WTC11 (cell line): ENCODE data around the gene PIWIL4. TPM values are rescaled to one million over a fixed set of nuclear protein-coding genes. Genes with fewer than 3 reads are reported as not detected.
A peak's percentile ranks its signal among the peaks of the same experiment; 100 is the strongest.

ENCODE experiments used
- ATAC-seq: fragments of 200-7000 bp; cut with Tn5 transposase; 2 replicates; pipeline ENCODE4 v1.10.0; 2021; ENCODE audit warnings: mild to moderate bottlenecking, moderate library complexity
- CTCF ChIA-PET: fragments of 300-600 bp; sonication (Branson Sonifier 250); formaldehyde crosslinking; loops from one replicate; lab custom pipeline; 2021; ENCODE audit warnings: antibody characterized with exemption; lab: Charles Lee
- POLR2A ChIA-PET: fragments of 350-600 bp; sonication (Branson Sonifier 250); formaldehyde crosslinking; loops from one replicate; lab custom pipeline; 2021; ENCODE audit warnings: antibody characterized with exemption; lab: Charles Lee
- DNase-seq: peaks from one replicate; pipeline ENCODE4 v3.0.0; 2021; ENCODE audit warnings: low spot score
- H3K27ac Mint-ChIP-seq: 2 replicates; pipeline ENCODE4 v1.8.0; 2021; ENCODE audit warnings: mixed read lengths
- H3K27me3 Mint-ChIP-seq: 2 replicates; pipeline ENCODE4 v1.8.0; 2021; ENCODE audit warnings: low read depth, mild to moderate bottlenecking, moderate library complexity, mixed read lengths
- H3K36me3 Mint-ChIP-seq: 2 replicates; pipeline ENCODE4 v1.8.0; 2021; ENCODE audit warnings: mixed read lengths
- H3K4me1 Mint-ChIP-seq: 2 replicates; pipeline ENCODE4 v1.8.0; 2022; ENCODE audit warnings: mixed read lengths
- H3K4me3 Mint-ChIP-seq: 2 replicates; pipeline ENCODE4 v1.8.0; 2021; ENCODE audit warnings: mild to moderate bottlenecking, moderate library complexity, mixed read lengths
- H3K9me3 Mint-ChIP-seq: 2 replicates; pipeline ENCODE4 v1.8.0; 2021; ENCODE audit warnings: mixed read lengths
- CDX4 ChIP-seq: fragments of 250-450 bp; sonication (Bioruptor Pico); IDR thresholded peaks from 2 replicates; pipeline ENCODE4 v1.9.0; 2021; ENCODE audit warnings: moderate library complexity, mild to moderate bottlenecking, inconsistent platforms, borderline replicate concordance
- ESRRA ChIP-seq: sonication (generic); formaldehyde crosslinking; IDR thresholded peaks from 2 replicates; pipeline ENCODE4 v1.8.1; 2022; ENCODE audit warnings: mild to moderate bottlenecking, missing genetic modification reagents, borderline replicate concordance
- ETV6 ChIP-seq: sonication (generic); formaldehyde crosslinking; IDR thresholded peaks from 2 replicates; pipeline ENCODE4 v1.8.1; 2022; ENCODE audit warnings: mild to moderate bottlenecking, missing genetic modification reagents
- FOXJ3 ChIP-seq: sonication (generic); formaldehyde crosslinking; IDR thresholded peaks from 2 replicates; pipeline ENCODE4 v1.9.0; 2021; ENCODE audit warnings: missing genetic modification reagents, mild to moderate bottlenecking, borderline replicate concordance
- FOXP4 ChIP-seq: sonication (generic); formaldehyde crosslinking; IDR thresholded peaks from 2 replicates; pipeline ENCODE4 v1.8.0; 2022; ENCODE audit warnings: mild to moderate bottlenecking, missing genetic modification reagents
- IRF1 ChIP-seq: sonication (generic); formaldehyde crosslinking; IDR thresholded peaks from 2 replicates; pipeline ENCODE4 v1.8.0; 2023; ENCODE audit warnings: missing genetic modification reagents
- JAZF1 ChIP-seq: fragments of 250-450 bp; sonication (Bioruptor Pico); IDR thresholded peaks from 2 replicates; pipeline ENCODE4 v1.9.0; 2021; ENCODE audit warnings: moderate library complexity, mild to moderate bottlenecking, inconsistent platforms
- KAT7 ChIP-seq: sonication (generic); formaldehyde crosslinking; IDR thresholded peaks from 2 replicates; pipeline ENCODE4 v1.8.1; 2023; ENCODE audit warnings: missing genetic modification reagents, mild to moderate bottlenecking, borderline replicate concordance
- MLX ChIP-seq: sonication (generic); formaldehyde crosslinking; IDR thresholded peaks from 2 replicates; pipeline ENCODE4 v1.8.1; 2023; ENCODE audit warnings: mild to moderate bottlenecking, missing genetic modification reagents, moderate library complexity
- NFE2L1 ChIP-seq: sonication (generic); formaldehyde crosslinking; IDR thresholded peaks from 2 replicates; pipeline ENCODE4 v1.8.1; 2023; ENCODE audit warnings: missing genetic modification reagents
- PRDM15 ChIP-seq: sonication (generic); formaldehyde crosslinking; IDR thresholded peaks from 2 replicates; pipeline ENCODE4 v1.8.0; 2022; ENCODE audit warnings: missing genetic modification reagents
- PREB ChIP-seq: sonication (generic); formaldehyde crosslinking; IDR thresholded peaks from 2 replicates; pipeline ENCODE4 v1.8.1; 2022; ENCODE audit warnings: mild to moderate bottlenecking, missing genetic modification reagents, moderate library complexity, borderline replicate concordance
- PRRX2 ChIP-seq: fragments of 250-450 bp; sonication (Bioruptor Pico); IDR thresholded peaks from 2 replicates; pipeline ENCODE4 v1.8.0; 2021; ENCODE audit warnings: mild to moderate bottlenecking
- SOX15 ChIP-seq: fragments of 250-450 bp; sonication (Bioruptor Pico); IDR thresholded peaks from 2 replicates; pipeline ENCODE4 v1.9.0; 2021; ENCODE audit warnings: mild to moderate bottlenecking
- USF1 ChIP-seq: sonication (generic); formaldehyde crosslinking; IDR thresholded peaks from 2 replicates; pipeline ENCODE4 v1.8.0; 2022; ENCODE audit warnings: mild to moderate bottlenecking, missing genetic modification reagents
- ZNF219 ChIP-seq: sonication (generic); formaldehyde crosslinking; IDR thresholded peaks from 2 replicates; pipeline ENCODE4 v1.8.0; 2023; ENCODE audit warnings: missing genetic modification reagents, mild to moderate bottlenecking, borderline replicate concordance
- ZNF232 ChIP-seq: sonication (generic); formaldehyde crosslinking; IDR thresholded peaks from 2 replicates; pipeline ENCODE4 v1.8.0; 2022; ENCODE audit warnings: mild to moderate bottlenecking, missing genetic modification reagents
- ZNF425 ChIP-seq: fragments of 250-450 bp; sonication (Bioruptor Pico); conservative IDR thresholded peaks from 2 replicates; pipeline ENCODE4 v1.9.0; 2021; ENCODE audit warnings: mild to moderate bottlenecking
- total RNA-seq: library from RNA; stranded (reverse); gene quantifications from 3 replicates; pipeline ENCODE4 v1.2.3, GENCODE V29; 2021

The PIWIL4 gene
- total RNA-seq, 1 experiment from 2014 or later: 0.33 TPM

GRCh38 chr11:94630221-94630620 lies 63.1 kb downstream of the PIWIL4 start:
- no peak overlapping the region for H3K4me3 Mint-ChIP-seq
- POLR2A ChIA-PET: no interaction called here
- no peak for ATAC-seq
- no peak for TF ChIP-seq FOXP4 (CRISPR knock-in tag)
- TF ChIP-seq KAT7: no peak
- TF ChIP-seq ESRRA (CRISPR knock-in tag): no peak
- no peak for TF ChIP-seq MLX (CRISPR knock-in tag)
- no peak for TF ChIP-seq NFE2L1 (CRISPR knock-in tag)
- TF ChIP-seq PREB (CRISPR knock-in tag): no peak
- TF ChIP-seq PRRX2 (CRISPR knock-in tag): no peak
- TF ChIP-seq ZNF232 (CRISPR knock-in tag): no peak
- TF ChIP-seq SOX15 (CRISPR knock-in tag): no peak
- no peak for TF ChIP-seq USF1 (CRISPR knock-in tag)
- TF ChIP-seq, all 79 proteins: peak for 0
- no peak for DNase-seq
- Mint-ChIP-seq H3K27ac (no peak overlapping the region), H3K9me3 (peaks cover 37% of the 10 kb centered on the region), H3K27me3 (peaks cover 6% of the 10 kb centered on the region; the same call in 1 of the 2 replicates), H3K36me3 (peaks cover 36% of the 10 kb centered on the region), H3K4me1 (peaks cover 28% of the 10 kb centered on the region)
- CTCF ChIA-PET: interaction anchor here (1.0 kb wide), 1 partner anchor 267 kb away, joined by 3 read pairs; no protein-coding TSS in a partner anchor

- Mint-ChIP-seq H3K36me3 (peaks cover 15% of the 10 kb centered on the region), H3K4me1 (peaks cover 31% of the 10 kb centered on the region), H3K9me3 (peaks cover 16% of the 10 kb centered on the region), H3K27ac (no peak overlapping the region), H3K4me3 (no peak overlapping the region), H3K27me3 (no peaks in the 10 kb centered on the region; the same call in 1 of the 2 replicates)
- POLR2A ChIA-PET: no interaction called here
- TF ChIP-seq JAZF1 (CRISPR knock-in tag) (no peak), ZNF425 (CRISPR knock-in tag) (no peak)
- no peak for DNase-seq
- CTCF ChIA-PET: no interaction called here
- ATAC-seq: no peak
Observed at GRCh38 chr11:94632356-94632755, 65.2 kb downstream of the PIWIL4 start.

GRCh38 chr11:94635072-94635471 lies 67.9 kb downstream of the PIWIL4 start:
- Mint-ChIP-seq H3K4me3 (no peak overlapping the region), H3K27ac (no peak overlapping the region), H3K36me3 (peaks cover under 1% of the 10 kb centered on the region; the same call in 1 of the 2 replicates), H3K27me3 (no peaks in the 10 kb centered on the region; the same call in 1 of the 2 replicates), H3K4me1 (peaks cover 54% of the 10 kb centered on the region), H3K9me3 (peaks cover 2% of the 10 kb centered on the region; the same call in 1 of the 2 replicates)
- POLR2A ChIA-PET: no interaction called here
- ATAC-seq (peak; percentile 80), DNase-seq (no peak)
- CTCF ChIA-PET: interaction anchor here (2.1 kb wide), 1 partner anchor 12 kb away, joined by 12 read pairs; no protein-coding TSS in a partner anchor
- no peak for TF ChIP-seq ZNF219 (CRISPR knock-in tag)
- no peak for TF ChIP-seq ETV6
- TF ChIP-seq CDX4 (CRISPR knock-in tag): no peak
- TF ChIP-seq PRDM15 (CRISPR knock-in tag): no peak
- no peak for TF ChIP-seq IRF1 (CRISPR knock-in tag)
- no peak for TF ChIP-seq FOXJ3
